CD14-positive monocyte (primary cell): ENCODE data around the gene LSM4. TPM values are rescaled to one million over a fixed set of nuclear protein-coding genes. Genes with fewer than 3 reads are reported as not detected.
A peak's percentile ranks its signal among the peaks of the same experiment; 100 is the strongest.

Experiments
- DNase-seq, 3 donors: peaks; one replicate each; pipeline ENCODE4 v3.0.0-alpha.2; 2011 to 2022
- H2AFZ ChIP-seq: 2 replicates; pipeline ENCODE4 v1.6.0; 2012; ENCODE audit warnings: mild to moderate bottlenecking, low read depth, low read length, inconsistent platforms; ENCODE audit not compliant: insufficient read depth, poor library complexity, severe bottlenecking
- H3K27ac ChIP-seq, 2 donors: 1 replicate in 1 of 2; 2 replicates in 1 of 2; pipeline ENCODE4 v1.5.1; 2012 to 2013; ENCODE audit warnings: low read length in 2 of 2, control low read depth in 1 of 2, inconsistent platforms in 1 of 2, low read depth in 1 of 2, mild to moderate bottlenecking in 1 of 2
- H3K27me3 ChIP-seq, 2 donors: one replicate each; pipeline versions ENCODE4 v1.6.0 to v1.6.1; 2011 to 2013; ENCODE audit warnings: low read length in 2 of 2; ENCODE audit not compliant: control insufficient read depth in 2 of 2, insufficient read depth in 2 of 2
- H3K36me3 ChIP-seq, 2 donors: replicated peaks in 1 of 2; 1 replicate in 1 of 2; 2 replicates in 1 of 2; pipeline versions ENCODE4 v1.5.1 to v1.6.1; 2012 to 2013; ENCODE audit warnings: low read length in 2 of 2, control low read depth in 1 of 2, inconsistent platforms in 1 of 2, mild to moderate bottlenecking in 1 of 2; ENCODE audit not compliant: insufficient read depth in 2 of 2, control insufficient read depth in 1 of 2
- H3K4me1 ChIP-seq, 2 donors: 1 replicate in 1 of 2; 2 replicates in 1 of 2; pipeline versions ENCODE4 v1.5.1 to v1.6.1; 2012 to 2013; ENCODE audit warnings: low read length in 2 of 2, control low read depth in 1 of 2, inconsistent platforms in 1 of 2, mild to moderate bottlenecking in 1 of 2, moderate library complexity in 1 of 2; ENCODE audit not compliant: insufficient read depth in 2 of 2, control insufficient read depth in 1 of 2
- H3K4me2 ChIP-seq: replicated peaks from 2 replicates; pipeline ENCODE3; 2012; ENCODE audit warnings: low read length, moderate library complexity, mild to moderate bottlenecking; ENCODE audit not compliant: poor library complexity, severe bottlenecking; ENCODE audit errors: extremely low read depth
- H3K4me3 ChIP-seq, 3 experiments: fragments of 200-600 bp in 1 of 3; sonication (generic) in 1 of 3; replicated peaks in 1 of 3; 1 replicate in 2 of 3; 2 replicates in 1 of 3; pipeline ENCODE4 v1.5.1; 2011 to 2013; ENCODE audit warnings: low read length in 3 of 3, mild to moderate bottlenecking in 3 of 3, control low read depth in 2 of 3, low read depth in 2 of 3, inconsistent platforms in 1 of 3, moderate library complexity in 1 of 3
- H3K79me2 ChIP-seq: 2 replicates; pipeline ENCODE4 v1.6.0; 2012; ENCODE audit warnings: mild to moderate bottlenecking, control low read depth, inconsistent platforms, low read length, moderate library complexity; ENCODE audit not compliant: insufficient read depth
- H3K9ac ChIP-seq: 2 replicates; pipeline ENCODE4 v1.6.0; 2017; ENCODE audit warnings: low read length, mild to moderate bottlenecking; ENCODE audit not compliant: insufficient read depth, poor library complexity, severe bottlenecking
- H3K9me3 ChIP-seq, 2 donors: replicated peaks in 1 of 2; 1 replicate in 1 of 2; 2 replicates in 1 of 2; pipeline versions ENCODE4 v1.5.1 to v1.6.1; 2012 to 2013; ENCODE audit warnings: low read length in 2 of 2, control low read depth in 1 of 2; ENCODE audit not compliant: control insufficient read depth in 1 of 2, insufficient read depth in 1 of 2
- H4K20me1 ChIP-seq: 2 replicates; pipeline ENCODE4 v1.6.0; 2012; ENCODE audit warnings: mild to moderate bottlenecking, low read length, control low read depth, moderate library complexity; ENCODE audit not compliant: insufficient read depth
- H3K27ac Mint-ChIP-seq, 7 donors: one replicate each; pipeline ENCODE4 v1.8.0; 2020; ENCODE audit warnings: mild to moderate bottlenecking in 7 of 7, mixed read lengths in 7 of 7, moderate library complexity in 6 of 7, inconsistent platforms in 2 of 7
- H3K27me3 Mint-ChIP-seq, 3 donors: one replicate each; pipeline ENCODE4 v1.8.0; 2021 to 2022; ENCODE audit warnings: low read depth in 3 of 3, mild to moderate bottlenecking in 3 of 3, mixed read lengths in 3 of 3, moderate library complexity in 3 of 3, inconsistent platforms in 1 of 3
- H3K36me3 Mint-ChIP-seq, 2 donors: one replicate each; pipeline ENCODE4 v1.8.0; 2020; ENCODE audit warnings: mixed read lengths in 2 of 2, inconsistent platforms in 1 of 2, mild to moderate bottlenecking in 1 of 2
- H3K4me1 Mint-ChIP-seq: one replicate; pipeline ENCODE4 v1.8.0; 2020; ENCODE audit warnings: mild to moderate bottlenecking, mixed read lengths
- H3K4me3 Mint-ChIP-seq, 2 donors: one replicate each; pipeline ENCODE4 v1.8.0; 2020; ENCODE audit warnings: mild to moderate bottlenecking in 2 of 2, mixed read lengths in 2 of 2, moderate library complexity in 1 of 2
- H3K9me3 Mint-ChIP-seq, 7 donors: one replicate each; pipeline ENCODE4 v1.8.0; 2020 to 2022; ENCODE audit warnings: mixed read lengths in 7 of 7, mild to moderate bottlenecking in 6 of 7, moderate library complexity in 6 of 7, inconsistent platforms in 2 of 7
- WGBS: methylation state at CpG from one replicate; pipeline ENCODE4 v1.1.5; 2013; ENCODE audit warnings: missing lambda C conversion rate; ENCODE audit not compliant: insufficient coverage; 5-methylcytosine and 5-hydroxymethylcytosine counted together
- intact Hi-C, 2 donors: fragments of 100-400 bp; cut with micrococcal nuclease; formaldehyde crosslinking; loops; one replicate each; pipeline versions ENCODE4 v1.15.0 to v1.15.1; 2023
- polyA plus RNA-seq, 3 donors: library from polyadenylated mRNA; depleted of rRNA in 1 of 3; unstranded in 2 of 3; stranded (reverse) in 1 of 3; fragments of 300-500 nt in 2 of 3; fragments of >200 nt in 1 of 3; fragmentation: Illumina TruSeq in 2 of 3; gene quantifications; 1 replicate in 2 of 3; 2 replicates in 1 of 3; pipeline ENCODE4 v1.2.3, GENCODE V29; 2012 to 2021
- TF ChIP-seq, protein P1 (sequence below): fragments of 200-600 bp; IDR thresholded peaks from one replicate; pipeline ENCODE4 v1.8.0; 2022; ENCODE audit warnings: antibody characterized with exemption, mild to moderate bottlenecking

Gene LSM4
- polyA plus RNA-seq, 3 donors = 66.5 to 143 (median 97.0) TPM

DNA sequence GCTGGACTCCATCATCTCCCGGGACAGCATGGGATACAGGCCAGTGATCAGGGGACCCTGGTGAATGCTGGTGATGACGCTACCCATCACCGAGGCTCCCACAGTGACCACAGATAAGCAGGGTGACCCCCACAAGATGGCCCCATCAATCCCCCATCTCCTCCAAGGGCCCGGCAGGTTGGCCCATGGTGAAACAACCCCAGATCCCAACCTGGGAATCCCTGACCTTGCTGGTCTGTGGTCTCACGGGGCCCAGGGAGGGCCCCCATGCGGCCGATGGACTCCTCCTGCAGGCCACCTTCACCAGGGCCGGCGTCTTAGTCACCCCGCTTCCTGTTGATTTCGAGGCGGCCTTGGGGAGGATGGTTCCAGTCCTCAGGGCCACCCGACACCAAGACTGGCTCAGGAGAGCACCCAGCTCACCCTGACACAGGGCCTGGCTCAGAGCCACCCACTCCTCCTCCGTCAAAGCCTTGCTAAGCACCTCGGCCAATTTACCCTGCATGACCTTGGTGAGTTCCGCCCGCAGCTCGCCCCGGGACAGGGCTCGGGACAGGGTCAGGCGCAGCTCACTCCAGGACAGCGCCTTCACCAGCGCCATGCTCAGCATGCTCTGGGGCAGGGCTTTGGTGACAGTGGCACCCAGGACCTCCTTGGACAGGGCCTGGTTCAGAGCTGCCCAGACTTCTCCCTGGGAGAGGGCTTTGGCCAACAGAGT is 58.6 kb downstream of the LSM4 start:
- Histone ChIP-seq H3K36me3 (peaks cover 5 to 24% of the 10 kb centered on the region in 2 donors), H3K4me2 (no peak overlapping the region), H3K4me1 (peaks cover 5 to 7% of the 10 kb centered on the region in 2 donors), H3K9ac (no peak overlapping the region), H3K79me2 (no peaks in the 10 kb centered on the region), H3K27me3 (no peaks in the 10 kb centered on the region), H3K4me3 (no peak overlapping the region), H2AFZ (no peak overlapping the region), H3K9me3 (no peaks in the 10 kb centered on the region), H4K20me1 (peaks cover 15% of the 10 kb centered on the region), H3K27ac (no peak overlapping the region)
- Mint-ChIP-seq H3K36me3 (peaks cover 25 to 27% of the 10 kb centered on the region in 2 donors), H3K27me3 (peaks cover 0 to 1% (median 0%) of the 10 kb centered on the region in 3 donors), H3K27ac (peak overlapping the region in 1 of 7 donors; percentile 25), H3K9me3 (no peaks in the 10 kb centered on the region), H3K4me3 (no peak overlapping the region), H3K4me1 (peaks cover 8% of the 10 kb centered on the region)
- intact Hi-C loops = no loop called here
- DNase-seq = no peak
- TF ChIP-seq, protein P1, sequence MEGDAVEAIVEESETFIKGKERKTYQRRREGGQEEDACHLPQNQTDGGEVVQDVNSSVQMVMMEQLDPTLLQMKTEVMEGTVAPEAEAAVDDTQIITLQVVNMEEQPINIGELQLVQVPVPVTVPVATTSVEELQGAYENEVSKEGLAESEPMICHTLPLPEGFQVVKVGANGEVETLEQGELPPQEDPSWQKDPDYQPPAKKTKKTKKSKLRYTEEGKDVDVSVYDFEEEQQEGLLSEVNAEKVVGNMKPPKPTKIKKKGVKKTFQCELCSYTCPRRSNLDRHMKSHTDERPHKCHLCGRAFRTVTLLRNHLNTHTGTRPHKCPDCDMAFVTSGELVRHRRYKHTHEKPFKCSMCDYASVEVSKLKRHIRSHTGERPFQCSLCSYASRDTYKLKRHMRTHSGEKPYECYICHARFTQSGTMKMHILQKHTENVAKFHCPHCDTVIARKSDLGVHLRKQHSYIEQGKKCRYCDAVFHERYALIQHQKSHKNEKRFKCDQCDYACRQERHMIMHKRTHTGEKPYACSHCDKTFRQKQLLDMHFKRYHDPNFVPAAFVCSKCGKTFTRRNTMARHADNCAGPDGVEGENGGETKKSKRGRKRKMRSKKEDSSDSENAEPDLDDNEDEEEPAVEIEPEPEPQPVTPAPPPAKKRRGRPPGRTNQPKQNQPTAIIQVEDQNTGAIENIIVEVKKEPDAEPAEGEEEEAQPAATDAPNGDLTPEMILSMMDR = no peak
- WGBS = 97% methylated on average over 17 of the region's 23 CpGs

DNA sequence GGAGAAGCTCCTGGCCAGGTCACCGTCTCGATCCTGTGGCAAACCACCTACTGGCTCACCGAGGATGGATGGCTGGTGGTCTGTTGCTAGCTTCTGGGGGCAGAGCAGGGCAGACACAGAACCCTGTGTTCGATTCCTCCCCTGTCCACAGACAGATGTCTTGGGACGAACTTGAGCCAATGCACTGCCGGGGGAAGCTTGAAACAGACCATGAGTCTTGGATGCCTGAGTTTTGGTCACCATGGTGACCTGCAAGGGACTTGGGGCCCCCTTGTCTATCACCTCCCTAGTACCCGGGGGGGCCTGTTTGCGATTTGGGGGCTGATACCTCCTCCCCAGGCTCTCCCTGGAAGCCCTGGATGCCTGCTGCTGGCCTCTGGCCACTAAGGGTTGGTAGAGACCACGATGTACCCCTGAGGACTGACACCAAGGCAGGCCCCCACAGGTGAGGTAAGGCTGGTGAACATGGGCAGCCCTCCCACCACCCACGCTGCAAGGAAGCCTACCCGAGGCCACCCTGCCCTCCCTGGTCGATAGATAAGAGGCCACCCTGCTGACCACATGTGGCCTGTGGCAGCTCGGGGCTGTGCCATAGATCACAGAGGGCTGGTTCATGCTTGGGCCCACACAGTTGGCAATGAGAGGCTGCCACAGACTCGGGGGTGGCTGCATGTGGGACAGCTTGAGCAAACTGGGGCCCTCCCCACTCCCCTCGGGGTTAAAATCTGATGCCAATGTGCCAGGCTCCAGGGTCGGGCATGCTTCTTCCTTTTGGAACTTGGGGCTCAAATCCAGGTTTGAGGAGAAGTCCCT is 59.3 kb downstream of the LSM4 start:
- Histone ChIP-seq H3K9ac (no peak overlapping the region), H3K4me3 (no peak overlapping the region), H3K9me3 (no peaks in the 10 kb centered on the region), H3K79me2 (no peaks in the 10 kb centered on the region), H3K27ac (no peak overlapping the region), H2AFZ (no peak overlapping the region), H3K27me3 (no peaks in the 10 kb centered on the region), H4K20me1 (peaks cover 11% of the 10 kb centered on the region), H3K4me2 (no peak overlapping the region), H3K36me3 (peaks cover 5 to 24% of the 10 kb centered on the region in 2 donors), H3K4me1 (no peaks in the 10 kb centered on the region)
- peak overlapping the region in 1 of 7 donors; percentile 25 for H3K27ac Mint-ChIP-seq
- no peak overlapping the region for H3K4me3 Mint-ChIP-seq
- no peaks in the 10 kb centered on the region for H3K9me3 Mint-ChIP-seq
- 91% methylated on average over 16 of the region's 16 CpGs for WGBS
- DNase-seq = no peak
- TF ChIP-seq, protein P1 = no peak
- peaks cover 0 to 2% (median 0%) of the 10 kb centered on the region in 3 donors for H3K27me3 Mint-ChIP-seq
- H3K4me1 Mint-ChIP-seq = peaks cover 1% of the 10 kb centered on the region
- H3K36me3 Mint-ChIP-seq = peaks cover 25% of the 10 kb centered on the region in 2 donors
- intact Hi-C loops = no loop called here
